Neural cell (in vitro differentiated cells): ENCODE measurements around the gene CCDC61. TPM values are rescaled to one million over a fixed set of nuclear protein-coding genes. Genes with fewer than 3 reads are reported as not detected.

Source experiments
- H2AFZ ChIP-seq: fragments of 200-600, 300-800 bp; sonication (generic), shearing (Covaris generic); 2 replicates; pipeline ENCODE4 v1.6.0; 2014; ENCODE audit warnings: low read depth, mild to moderate bottlenecking, antibody characterized with exemption, low read length, moderate library complexity
- H3F3A ChIP-seq: fragments of 200-600 bp; shearing (Covaris generic); 2 replicates; pipeline ENCODE4 v1.6.1; 2016; ENCODE audit warnings: mild to moderate bottlenecking, moderate library complexity, mixed read lengths, antibody characterized with exemption, low read length; ENCODE audit not compliant: insufficient read depth, poor library complexity, severe bottlenecking
- H3K27ac ChIP-seq: fragments of 200-600, 300-800 bp; sonication (generic), shearing (Covaris generic); 2 replicates; pipeline ENCODE4 v1.5.1; 2014; ENCODE audit warnings: mild to moderate bottlenecking, low read length, moderate library complexity
- H3K27me3 ChIP-seq: fragments of 300-800, 200-600 bp; sonication (generic), shearing (Covaris generic); 2 replicates; pipeline ENCODE4 v1.6.0; 2014; ENCODE audit warnings: mild to moderate bottlenecking, low read depth, low read length, moderate library complexity; ENCODE audit not compliant: insufficient read depth
- H3K36me3 ChIP-seq: fragments of 300-800, 200-600 bp; sonication (generic), shearing (Covaris generic); 2 replicates; pipeline ENCODE4 v1.5.1; 2014; ENCODE audit warnings: mild to moderate bottlenecking, antibody characterized with exemption, low read length, moderate library complexity; ENCODE audit not compliant: insufficient read depth
- H3K4me2 ChIP-seq: fragments of 300-800, 200-600 bp; sonication (generic), shearing (Covaris generic); 2 replicates; pipeline ENCODE4 v1.6.0; 2014; ENCODE audit warnings: mild to moderate bottlenecking, low read length
- H3K4me3 ChIP-seq: fragments of 300-800, 200-600 bp; sonication (generic), shearing (Covaris generic); 2 replicates; pipeline ENCODE4 v1.5.1; 2014; ENCODE audit warnings: mild to moderate bottlenecking, low read length, moderate library complexity
- H3K79me2 ChIP-seq: fragments of 200-600 bp; shearing (Covaris generic); replicated peaks from 2 replicates; pipeline ENCODE4 v1.6.0; 2014; ENCODE audit warnings: mild to moderate bottlenecking, low read length, moderate library complexity; ENCODE audit not compliant: insufficient read depth
- H3K9ac ChIP-seq: fragments of 300-800, 200-600 bp; sonication (generic), shearing (Covaris generic); 2 replicates; pipeline ENCODE4 v1.6.1; 2016; ENCODE audit warnings: mild to moderate bottlenecking, low read length, mixed read lengths
- H3K9me2 ChIP-seq: fragments of 200-600 bp; shearing (Covaris generic); 2 replicates; pipeline ENCODE4 v1.6.1; 2016; ENCODE audit warnings: mild to moderate bottlenecking, low read length, mixed read lengths; ENCODE audit not compliant: insufficient read depth
- H3K9me3 ChIP-seq: fragments of 200-600, 300-800 bp; sonication (generic), shearing (Covaris generic); 2 replicates; pipeline ENCODE4 v1.6.1; 2016; ENCODE audit warnings: mild to moderate bottlenecking, mixed run types, low read length, moderate library complexity, mixed read lengths
- H4K20me1 ChIP-seq: fragments of 200-600 bp; shearing (Covaris generic); 2 replicates; pipeline ENCODE4 v1.6.1; 2016; ENCODE audit warnings: mild to moderate bottlenecking, mixed run types; ENCODE audit not compliant: insufficient read depth
- EP300 ChIP-seq: fragments of 450-650 bp; conservative IDR thresholded peaks from 2 replicates; pipeline ENCODE4 v1.6.1; 2014; ENCODE audit warnings: antibody characterized with exemption, mild to moderate bottlenecking, moderate library complexity; ENCODE audit not compliant: poor library complexity, severe bottlenecking
- EZH2 ChIP-seq: fragments of 200-600, 300-800 bp; shearing (Covaris generic), sonication (generic); IDR thresholded peaks from 2 replicates; pipeline ENCODE4 v1.6.1; 2014; ENCODE audit warnings: antibody characterized with exemption, low read length, borderline replicate concordance, mild to moderate bottlenecking; ENCODE audit not compliant: insufficient read depth, poor library complexity, severe bottlenecking
- MXI1 ChIP-seq: fragments of 450-650 bp; conservative IDR thresholded peaks from 2 replicates; pipeline ENCODE4 v1.6.1; 2014; ENCODE audit warnings: antibody characterized with exemption, mild to moderate bottlenecking; ENCODE audit not compliant: poor library complexity, severe bottlenecking
- POLR2AphosphoS5 ChIP-seq: IDR thresholded peaks from 2 replicates; pipeline ENCODE4 v1.6.1; 2012
- RAD21 ChIP-seq: fragments of 450-650 bp; conservative IDR thresholded peaks from 2 replicates; pipeline ENCODE4 v1.6.1; 2014; ENCODE audit warnings: antibody characterized with exemption, mild to moderate bottlenecking, moderate library complexity
- SMC3 ChIP-seq: fragments of 450-650 bp; conservative IDR thresholded peaks from 2 replicates; pipeline ENCODE4 v1.6.1; 2014; ENCODE audit warnings: antibody characterized with exemption, mild to moderate bottlenecking, moderate library complexity; ENCODE audit not compliant: poor library complexity
- TAF1 ChIP-seq: IDR thresholded peaks from 2 replicates; pipeline ENCODE4 v1.6.1; 2012; ENCODE audit warnings: low read depth
- polyA plus RNA-seq: library from polyadenylated mRNA; depleted of rRNA; stranded (reverse); fragments of >200 nt; gene quantifications from 2 replicates; pipeline ENCODE4 v1.2.3, GENCODE V29; 2014
- TF ChIP-seq, protein P1 (sequence below): fragments of 450-650 bp; IDR thresholded peaks from 2 replicates; pipeline ENCODE4 v1.5.1; 2014; ENCODE audit warnings: antibody characterized with exemption, mild to moderate bottlenecking, moderate library complexity; ENCODE audit not compliant: poor library complexity, severe bottlenecking
- TF ChIP-seq, protein P2 (sequence below): IDR thresholded peaks from 2 replicates; pipeline ENCODE4 v1.6.1; 2012; ENCODE audit warnings: borderline replicate concordance

Gene CCDC61
- polyA plus RNA-seq, 1 donor from 2014 or later: 0.82 TPM

DNA sequence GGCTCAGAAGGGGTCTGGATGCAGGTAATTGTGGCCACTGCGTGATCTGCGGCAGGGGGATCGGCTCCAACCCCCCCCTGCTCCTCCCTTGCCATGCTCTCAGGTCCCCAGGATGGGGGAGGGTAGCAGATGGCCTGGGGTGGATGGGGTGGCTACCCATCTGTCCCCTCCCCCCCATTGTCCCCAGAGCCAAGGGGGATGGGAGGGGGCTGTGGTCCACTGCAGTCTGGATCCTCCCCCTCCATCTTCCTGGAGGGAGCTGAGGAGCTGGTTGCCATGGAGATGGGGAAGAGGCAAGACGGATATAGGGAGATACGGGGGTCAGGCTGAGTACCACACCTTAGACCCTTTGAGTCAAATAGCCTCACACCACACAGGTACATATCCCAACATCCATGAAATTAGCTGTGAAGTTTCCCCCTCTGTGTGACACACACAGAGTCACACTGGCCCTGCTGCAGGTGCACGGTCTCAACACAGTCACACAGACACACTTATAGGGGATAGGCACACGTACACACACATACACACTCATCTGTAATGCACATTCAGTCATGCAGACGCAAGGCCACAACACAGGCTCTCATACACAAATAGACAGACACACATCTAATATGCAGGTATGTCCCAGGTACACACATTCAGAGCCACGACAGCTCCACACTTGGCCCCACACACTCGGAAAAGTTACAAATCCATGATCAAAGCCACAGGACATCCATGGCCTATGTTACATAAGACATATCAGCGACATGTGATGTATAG, 19.8 kb upstream of the CCDC61 start:
- Histone ChIP-seq H3K27me3 (no peaks in the 10 kb centered on the region), H2AFZ (peak overlapping the region; percentile 31), H3K9ac (peak overlapping the region; percentile 97), H3K4me2 (peak overlapping the region; percentile 96), H3K9me2 (no peaks in the 10 kb centered on the region), H3K4me3 (peak overlapping the region; percentile 70), H3F3A (no peaks in the 10 kb centered on the region), H4K20me1 (peaks cover 6% of the 10 kb centered on the region), H3K9me3 (no peaks in the 10 kb centered on the region), H3K79me2 (peaks cover 41% of the 10 kb centered on the region), H3K27ac (peak overlapping the region; percentile 98), H3K36me3 (no peaks in the 10 kb centered on the region)
- no peak for TF ChIP-seq EZH2
- TF ChIP-seq, protein P1, sequence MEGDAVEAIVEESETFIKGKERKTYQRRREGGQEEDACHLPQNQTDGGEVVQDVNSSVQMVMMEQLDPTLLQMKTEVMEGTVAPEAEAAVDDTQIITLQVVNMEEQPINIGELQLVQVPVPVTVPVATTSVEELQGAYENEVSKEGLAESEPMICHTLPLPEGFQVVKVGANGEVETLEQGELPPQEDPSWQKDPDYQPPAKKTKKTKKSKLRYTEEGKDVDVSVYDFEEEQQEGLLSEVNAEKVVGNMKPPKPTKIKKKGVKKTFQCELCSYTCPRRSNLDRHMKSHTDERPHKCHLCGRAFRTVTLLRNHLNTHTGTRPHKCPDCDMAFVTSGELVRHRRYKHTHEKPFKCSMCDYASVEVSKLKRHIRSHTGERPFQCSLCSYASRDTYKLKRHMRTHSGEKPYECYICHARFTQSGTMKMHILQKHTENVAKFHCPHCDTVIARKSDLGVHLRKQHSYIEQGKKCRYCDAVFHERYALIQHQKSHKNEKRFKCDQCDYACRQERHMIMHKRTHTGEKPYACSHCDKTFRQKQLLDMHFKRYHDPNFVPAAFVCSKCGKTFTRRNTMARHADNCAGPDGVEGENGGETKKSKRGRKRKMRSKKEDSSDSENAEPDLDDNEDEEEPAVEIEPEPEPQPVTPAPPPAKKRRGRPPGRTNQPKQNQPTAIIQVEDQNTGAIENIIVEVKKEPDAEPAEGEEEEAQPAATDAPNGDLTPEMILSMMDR: peak; percentile 17
- no peak for TF ChIP-seq RAD21
- TF ChIP-seq SMC3: no peak

DNA sequence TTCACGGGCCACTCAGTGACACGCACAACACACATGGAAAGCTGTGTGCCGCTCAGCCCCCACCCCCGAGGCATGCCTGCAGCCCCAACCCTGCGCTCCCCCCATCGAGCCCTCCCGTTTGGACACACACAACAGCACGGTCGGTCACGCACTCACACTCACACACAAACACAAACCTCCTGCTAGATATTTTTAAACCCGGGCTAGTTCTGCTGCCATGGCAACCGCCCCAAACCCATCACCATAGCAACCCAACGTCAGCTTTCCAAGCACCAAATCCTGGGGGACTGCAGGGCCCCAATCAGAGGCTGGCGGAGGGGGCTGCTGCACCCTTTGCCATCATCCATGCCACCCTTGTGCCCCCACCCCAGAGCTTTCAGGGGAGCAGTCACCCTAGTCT, 19.1 kb upstream of the CCDC61 start:
- Histone ChIP-seq H4K20me1 (peaks cover 5% of the 10 kb centered on the region), H3K9me2 (no peaks in the 10 kb centered on the region), H3F3A (no peaks in the 10 kb centered on the region), H2AFZ (peak overlapping the region; percentile 31), H3K36me3 (no peaks in the 10 kb centered on the region), H3K4me2 (peak overlapping the region; percentile 96), H3K27me3 (no peaks in the 10 kb centered on the region), H3K27ac (peak overlapping the region; percentile 98), H3K79me2 (peaks cover 34% of the 10 kb centered on the region), H3K9ac (peak overlapping the region; percentile 97), H3K4me3 (peak overlapping the region; percentile 70), H3K9me3 (no peaks in the 10 kb centered on the region)
- TF ChIP-seq POLR2AphosphoS5 (peak; percentile 67), EZH2 (no peak), RAD21 (peak; percentile 15), EP300 (peak; percentile 88), MXI1 (peak; percentile 82), SMC3 (peak; percentile 28), TAF1 (no peak)
- TF ChIP-seq, protein P1: no peak
- TF ChIP-seq, protein P2, sequence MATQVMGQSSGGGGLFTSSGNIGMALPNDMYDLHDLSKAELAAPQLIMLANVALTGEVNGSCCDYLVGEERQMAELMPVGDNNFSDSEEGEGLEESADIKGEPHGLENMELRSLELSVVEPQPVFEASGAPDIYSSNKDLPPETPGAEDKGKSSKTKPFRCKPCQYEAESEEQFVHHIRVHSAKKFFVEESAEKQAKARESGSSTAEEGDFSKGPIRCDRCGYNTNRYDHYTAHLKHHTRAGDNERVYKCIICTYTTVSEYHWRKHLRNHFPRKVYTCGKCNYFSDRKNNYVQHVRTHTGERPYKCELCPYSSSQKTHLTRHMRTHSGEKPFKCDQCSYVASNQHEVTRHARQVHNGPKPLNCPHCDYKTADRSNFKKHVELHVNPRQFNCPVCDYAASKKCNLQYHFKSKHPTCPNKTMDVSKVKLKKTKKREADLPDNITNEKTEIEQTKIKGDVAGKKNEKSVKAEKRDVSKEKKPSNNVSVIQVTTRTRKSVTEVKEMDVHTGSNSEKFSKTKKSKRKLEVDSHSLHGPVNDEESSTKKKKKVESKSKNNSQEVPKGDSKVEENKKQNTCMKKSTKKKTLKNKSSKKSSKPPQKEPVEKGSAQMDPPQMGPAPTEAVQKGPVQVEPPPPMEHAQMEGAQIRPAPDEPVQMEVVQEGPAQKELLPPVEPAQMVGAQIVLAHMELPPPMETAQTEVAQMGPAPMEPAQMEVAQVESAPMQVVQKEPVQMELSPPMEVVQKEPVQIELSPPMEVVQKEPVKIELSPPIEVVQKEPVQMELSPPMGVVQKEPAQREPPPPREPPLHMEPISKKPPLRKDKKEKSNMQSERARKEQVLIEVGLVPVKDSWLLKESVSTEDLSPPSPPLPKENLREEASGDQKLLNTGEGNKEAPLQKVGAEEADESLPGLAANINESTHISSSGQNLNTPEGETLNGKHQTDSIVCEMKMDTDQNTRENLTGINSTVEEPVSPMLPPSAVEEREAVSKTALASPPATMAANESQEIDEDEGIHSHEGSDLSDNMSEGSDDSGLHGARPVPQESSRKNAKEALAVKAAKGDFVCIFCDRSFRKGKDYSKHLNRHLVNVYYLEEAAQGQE: peak; percentile 77
